ENCODE results near the gene ZFP1. TPM values are rescaled to one million over a fixed set of nuclear protein-coding genes. Genes with fewer than 3 reads are reported as not detected.
A peak's percentile ranks its signal among the peaks of the same experiment; 100 is the strongest.

Gene ZFP1
- polyA plus RNA-seq, 6 donors from 2014 or later: 6.5 to 19.3 (median 10.0) TPM

DNA sequence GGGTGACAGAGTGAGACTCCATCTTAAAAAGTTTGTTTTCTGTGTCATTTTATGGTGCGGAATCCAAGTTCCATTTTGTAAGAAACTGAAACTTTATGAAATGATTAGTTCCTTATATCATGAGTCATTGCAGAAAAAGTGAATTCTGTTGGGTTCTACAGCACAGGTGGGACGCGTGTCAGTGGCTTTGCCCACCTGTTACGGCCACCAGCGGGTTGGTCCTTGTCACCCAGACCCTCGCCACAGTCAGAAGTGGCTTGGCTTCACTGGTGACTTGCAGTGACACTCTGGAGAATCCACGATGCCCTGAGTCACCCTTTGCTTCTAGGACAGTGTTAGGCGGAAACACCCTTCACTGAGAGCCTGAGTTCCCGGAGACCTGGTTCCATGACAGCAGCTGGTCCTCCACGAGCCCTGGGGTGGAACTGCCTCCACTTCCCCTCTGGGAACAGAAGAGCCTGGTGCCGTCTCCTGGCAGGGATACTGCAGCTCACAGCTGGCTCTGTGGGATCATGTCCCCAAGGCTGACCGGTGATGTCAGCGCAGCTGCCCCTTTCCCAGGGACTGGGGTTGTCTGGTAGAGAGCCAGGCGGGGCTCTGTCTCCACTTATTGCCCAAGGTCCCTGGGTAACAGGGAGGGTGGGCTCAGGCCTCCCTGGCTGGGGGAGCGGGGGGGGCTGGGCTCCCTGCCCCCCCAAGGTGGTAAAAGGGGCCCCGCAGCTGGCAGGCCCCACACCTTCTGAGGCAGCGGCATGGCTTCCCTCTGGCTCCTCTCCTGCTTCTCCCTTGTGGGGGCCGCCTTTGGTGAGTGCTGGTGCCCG lies 70.1 kb downstream of the ZFP1 start, which contains the start of gene CTRB1:
Gene CTRB1 (plus strand): TSS at position 733 of the 821 bp plus-strand sequence. CDS start 20 bp downstream, at position 753.
- peaks cover 12 to 16% (median 14%) of the 10 kb centered on the region in 3 donors for H3K27me3 Mint-ChIP-seq
- ATAC-seq (ENCODE audit: low read depth in 2 of 2): no peak
- H3K36me3 Mint-ChIP-seq: no peaks in the 10 kb centered on the region
- H3K4me3 Mint-ChIP-seq: peak within 1 kb of the TSS in 5 of 8 donors; percentile 44 to 70 (median 58)
- H3K27ac Mint-ChIP-seq: no peak within 1 kb of the TSS
- peaks cover 9 to 16% (median 9%) of the 10 kb centered on the region in 3 donors for H3K4me1 Mint-ChIP-seq
- no peak for DNase-seq
- H3K9me3 Mint-ChIP-seq: peaks cover 0 to 2% (median 0%) of the 10 kb centered on the region in 7 donors

DNA sequence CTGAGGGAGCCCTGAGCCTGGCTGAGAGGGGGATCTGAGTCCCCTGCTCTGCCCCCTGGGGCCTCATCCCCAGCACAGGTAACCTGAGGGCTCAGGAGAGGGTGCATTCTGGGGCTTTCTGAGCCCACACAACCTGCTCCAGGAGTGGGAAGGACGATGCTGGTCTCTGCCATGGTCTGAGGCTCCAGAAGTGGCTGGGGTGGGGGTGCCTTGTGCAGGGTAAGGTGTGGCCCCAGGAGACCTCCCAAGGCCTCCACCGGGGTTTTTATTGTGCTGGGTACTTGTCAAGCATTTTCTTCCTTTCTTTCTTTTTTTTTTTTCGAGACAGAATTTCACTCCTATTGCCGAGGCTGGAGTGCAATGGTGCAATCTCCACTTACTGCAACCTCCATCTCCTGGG lies 70.8 kb downstream of the ZFP1 start:
- H3K27ac Mint-ChIP-seq: no peak overlapping the region
- peaks cover 9 to 16% (median 9%) of the 10 kb centered on the region in 3 donors for H3K4me1 Mint-ChIP-seq
- H3K36me3 Mint-ChIP-seq: no peaks in the 10 kb centered on the region
- ATAC-seq (ENCODE audit: low read depth in 2 of 2): no peak
- peaks cover 8 to 15% (median 10%) of the 10 kb centered on the region in 3 donors for H3K27me3 Mint-ChIP-seq
- H3K9me3 Mint-ChIP-seq: peaks cover 0 to 2% (median 0%) of the 10 kb centered on the region in 7 donors
- H3K4me3 Mint-ChIP-seq: peak overlapping the region in 1 of 8 donors; percentile 23
- no peak for DNase-seq

GRCh38 chr16:75219838-75220237 lies 71.5 kb downstream of the ZFP1 start:
- Mint-ChIP-seq H3K9me3 (peaks cover 0 to 2% (median 0%) of the 10 kb centered on the region in 7 donors), H3K27me3 (peaks cover 12 to 15% (median 12%) of the 10 kb centered on the region in 3 donors), H3K4me1 (peaks cover 9 to 16% (median 9%) of the 10 kb centered on the region in 3 donors), H3K27ac (no peak overlapping the region), H3K36me3 (no peaks in the 10 kb centered on the region), H3K4me3 (peak overlapping the region in 5 of 8 donors; percentile 44 to 70 (median 58))
- no peak for DNase-seq
- peak; percentile 66 to 70 for ATAC-seq (ENCODE audit: low read depth in 2 of 2)

Other genes starting within 250 kb of the ZFP1 start
- gene WDR59, start 163.4 kb upstream of the ZFP1 start, polyA plus RNA-seq (ENCODE audit: low read depth in 6 of 6): 10 to 100 TPM in 5 of 6 donors, 1 to 10 TPM in 1; 9.9 to 13.2 (median 12.3) TPM
- 1 to 10 TPM in 1 of 6 donors, not detected in 5; 1.1 TPM for gene ZNRF1, start 149.5 kb upstream of the ZFP1 start, polyA plus RNA-seq (ENCODE audit: low read depth in 6 of 6)
- gene LDHD, start 31.7 kb upstream of the ZFP1 start, polyA plus RNA-seq (ENCODE audit: low read depth in 6 of 6): not detected
- gene CTRB2, start 58.6 kb downstream of the ZFP1 start, polyA plus RNA-seq (ENCODE audit: low read depth in 6 of 6): not detected
- not detected for gene CTRB1, start 70.5 kb downstream of the ZFP1 start, polyA plus RNA-seq (ENCODE audit: low read depth in 6 of 6)
- gene BCAR1, start 103.1 kb downstream of the ZFP1 start, polyA plus RNA-seq (ENCODE audit: low read depth in 6 of 6): not detected